DOHH2 (cell line): ENCODE results near the gene PGAP2.

Experiments
- CTCF ChIP-seq: fragments of 200-600 bp; sonication (generic); IDR thresholded peaks from one replicate; pipeline ENCODE4 v1.5.1; 2014; ENCODE audit warnings: antibody characterized with exemption, mild to moderate bottlenecking, low read depth, low read length; ENCODE audit not compliant: poor library complexity, severe bottlenecking
- EZH2phosphoT487 ChIP-seq: fragments of 200-600 bp; sonication (generic); IDR thresholded peaks from 2 replicates; pipeline ENCODE4 v1.6.1; 2017; ENCODE audit warnings: borderline replicate concordance, mild to moderate bottlenecking, antibody characterized with exemption, low read length, moderate library complexity, mixed read lengths

- no peak for TF ChIP-seq CTCF
- no peak for TF ChIP-seq EZH2phosphoT487
Observed at GRCh38 chr11:3830088-3830487, 21.7 kb downstream of the PGAP2 start.
